OCI-LY3 (cell line): Measurements from ENCODE around the gene ZDHHC16.
A peak's percentile ranks its signal among the peaks of the same experiment; 100 is the strongest.

ENCODE experiments used
- H2AFZ ChIP-seq: fragments of 200-600, 300-600 bp; shearing (Covaris generic); 2 replicates; pipeline ENCODE4 v1.6.0; 2014; ENCODE audit warnings: antibody characterized with exemption, low read depth, low read length
- H3K27ac ChIP-seq: fragments of 200-600, 300-600 bp; sonication (generic); 2 replicates; pipeline ENCODE4 v1.5.1; 2014; ENCODE audit warnings: mild to moderate bottlenecking, low read length, moderate library complexity, mixed read lengths
- H3K27me3 ChIP-seq: fragments of 200-600, 300-600 bp; sonication (generic); 2 replicates; pipeline ENCODE4 v1.6.1; 2014; ENCODE audit warnings: low read depth, low read length, mixed read lengths
- H3K36me3 ChIP-seq: fragments of 200-600, 300-600 bp; sonication (generic); replicated peaks from 2 replicates; pipeline ENCODE3; 2014; ENCODE audit warnings: low read depth, low read length, mixed read lengths
- H3K4me1 ChIP-seq: fragments of 300-600, 200-600 bp; sonication (generic); 2 replicates; pipeline ENCODE4 v1.6.1; 2014; ENCODE audit warnings: low read length, mixed read lengths
- H3K4me2 ChIP-seq: fragments of 200-600, 300-600 bp; sonication (generic); 2 replicates; pipeline ENCODE4 v1.6.1; 2014; ENCODE audit warnings: low read length, mixed read lengths
- H3K4me3 ChIP-seq: fragments of 300-600, 200-600 bp; sonication (generic); 2 replicates; pipeline ENCODE4 v1.5.1; 2014; ENCODE audit warnings: antibody characterized with exemption, mild to moderate bottlenecking, low read length, moderate library complexity
- H3K79me2 ChIP-seq: fragments of 300-600, 200-600 bp; shearing (Covaris generic); 2 replicates; pipeline ENCODE4 v1.6.1; 2014; ENCODE audit warnings: mild to moderate bottlenecking, low read length, mixed read lengths
- H3K9ac ChIP-seq: fragments of 300-600, 200-600 bp; shearing (Covaris generic); 2 replicates; pipeline ENCODE4 v1.6.0; 2014; ENCODE audit warnings: mild to moderate bottlenecking, low read length, moderate library complexity
- H3K9me3 ChIP-seq: fragments of 200-600, 300-600 bp; shearing (Covaris generic); 2 replicates; pipeline ENCODE4 v1.6.1; 2014; ENCODE audit warnings: low read length, mixed read lengths; ENCODE audit not compliant: insufficient read depth
- H4K20me1 ChIP-seq: fragments of 200-600, 300-600 bp; sonication (generic); 2 replicates; pipeline ENCODE4 v1.6.1; 2016; ENCODE audit warnings: low read length, mixed read lengths; ENCODE audit not compliant: insufficient read depth
- CTCF ChIP-seq: fragments of 200-600, 300-600 bp; sonication (generic); IDR thresholded peaks from 2 replicates; pipeline ENCODE4 v1.5.1; 2014; ENCODE audit warnings: antibody characterized with exemption, low read length, low read depth
- EZH2phosphoT487 ChIP-seq: fragments of 200-600 bp; shearing (Covaris generic); IDR thresholded peaks from 2 replicates; pipeline ENCODE4 v1.6.1; 2018; ENCODE audit warnings: antibody characterized with exemption, mixed run types, low read depth

Gene ZDHHC16

DNA sequence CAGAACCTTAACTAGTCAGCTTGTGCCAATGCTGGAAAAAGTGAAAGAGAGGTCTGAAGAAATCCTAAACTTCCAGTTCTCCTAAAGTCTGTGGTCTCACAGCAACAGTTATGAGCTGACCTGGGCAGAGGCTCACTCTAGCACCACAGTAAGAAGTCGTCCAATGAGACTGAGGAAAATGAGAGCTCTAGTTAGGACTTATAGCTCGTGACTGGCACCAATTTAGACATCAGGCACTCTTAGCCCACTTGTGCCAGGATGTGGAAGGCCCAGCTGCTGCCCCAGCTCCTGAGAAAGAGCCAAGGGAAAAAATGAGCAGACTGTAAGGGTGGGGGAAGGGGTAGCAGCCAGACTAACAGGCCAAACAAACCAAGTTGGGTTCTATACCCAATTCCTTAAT, 44.6 kb downstream of the ZDHHC16 start:
- Histone ChIP-seq H3K9me3 (no peaks in the 10 kb centered on the region), H3K27me3 (no peaks in the 10 kb centered on the region), H3K27ac (no peak overlapping the region), H4K20me1 (peaks cover 14% of the 10 kb centered on the region; the same call in 1 of the 2 replicates), H3K4me1 (no peaks in the 10 kb centered on the region), H3K36me3 (no peaks in the 10 kb centered on the region), H3K79me2 (peaks cover 85% of the 10 kb centered on the region), H2AFZ (no peak overlapping the region), H3K4me3 (no peak overlapping the region), H3K9ac (no peak overlapping the region), H3K4me2 (no peak overlapping the region)
- TF ChIP-seq EZH2phosphoT487 (no peak), CTCF (no peak)

- Histone ChIP-seq H3K4me2 (no peak overlapping the region), H3K9me3 (no peaks in the 10 kb centered on the region), H3K9ac (no peak overlapping the region), H3K4me3 (no peak overlapping the region), H4K20me1 (peaks cover 20% of the 10 kb centered on the region; the same call in 1 of the 2 replicates), H2AFZ (no peak overlapping the region), H3K79me2 (peaks cover 86% of the 10 kb centered on the region), H3K36me3 (no peaks in the 10 kb centered on the region), H3K27ac (no peak overlapping the region), H3K27me3 (no peaks in the 10 kb centered on the region), H3K4me1 (peaks cover 5% of the 10 kb centered on the region; the same call in 1 of the 2 replicates)
- TF ChIP-seq CTCF (no peak), EZH2phosphoT487 (no peak)
Observed at GRCh38 chr10:97494151-97494550, 48.2 kb downstream of the ZDHHC16 start.

DNA sequence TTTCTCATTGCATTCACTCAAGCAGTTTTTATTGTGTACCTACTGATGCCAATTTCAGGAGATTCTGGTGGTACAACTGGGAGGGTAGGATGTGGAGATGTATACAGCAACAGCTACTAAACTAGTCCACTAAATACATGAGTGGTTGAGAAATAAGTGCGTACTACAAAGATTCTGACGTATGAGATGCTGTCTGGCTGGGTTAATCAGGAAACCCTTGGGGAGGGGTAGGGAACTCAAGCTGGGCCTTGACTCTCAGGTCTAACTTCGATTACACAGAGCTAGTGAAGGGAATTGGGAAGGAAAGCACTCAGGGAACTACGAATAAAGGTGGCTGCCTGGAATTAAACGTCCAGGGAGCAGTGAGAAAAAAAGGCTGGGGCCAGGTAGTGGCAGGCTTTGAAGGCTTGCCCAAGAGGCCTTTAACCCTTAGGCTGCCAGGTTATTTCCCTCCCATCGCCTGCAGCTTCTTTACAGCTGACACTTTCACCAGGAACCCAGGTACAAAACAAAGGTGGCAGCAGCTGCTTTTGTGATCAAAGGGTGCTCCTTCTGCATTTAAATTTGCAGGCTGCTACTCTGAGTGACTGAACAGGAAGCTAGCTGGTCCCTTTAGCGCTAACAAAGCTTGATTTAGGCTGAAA, 49.0 kb downstream of the ZDHHC16 start:
- TF ChIP-seq EZH2phosphoT487 (no peak), CTCF (no peak)
- H3K36me3 ChIP-seq, result no peaks in the 10 kb centered on the region
- peaks cover 20% of the 10 kb centered on the region; the same call in 1 of the 2 replicates for H4K20me1 ChIP-seq
- H3K9ac ChIP-seq, result no peak overlapping the region
- no peaks in the 10 kb centered on the region for H3K27me3 ChIP-seq
- no peak overlapping the region for H3K4me3 ChIP-seq
- H2AFZ ChIP-seq, result no peak overlapping the region
- no peak overlapping the region for H3K27ac ChIP-seq
- H3K4me1 ChIP-seq, result peaks cover 5% of the 10 kb centered on the region; the same call in 1 of the 2 replicates
- H3K4me2 ChIP-seq, result no peak overlapping the region
- H3K9me3 ChIP-seq, result no peaks in the 10 kb centered on the region
- H3K79me2 ChIP-seq, result peaks cover 78% of the 10 kb centered on the region

- peaks cover 5% of the 10 kb centered on the region; the same call in 1 of the 2 replicates for H3K4me1 ChIP-seq
- H3K27me3 ChIP-seq, result no peaks in the 10 kb centered on the region
- TF ChIP-seq CTCF (no peak), EZH2phosphoT487 (no peak)
- H3K27ac ChIP-seq, result peak overlapping the region; percentile 78
- H3K4me3 ChIP-seq, result peak overlapping the region; percentile 99
- H3K9ac ChIP-seq, result peak overlapping the region; percentile 93
- H3K79me2 ChIP-seq, result peaks cover 56% of the 10 kb centered on the region
- H3K36me3 ChIP-seq, result no peaks in the 10 kb centered on the region
- no peaks in the 10 kb centered on the region for H3K9me3 ChIP-seq
- H3K4me2 ChIP-seq, result peak overlapping the region; percentile 68
- H2AFZ ChIP-seq, result peak overlapping the region; percentile 72
- peaks cover 10% of the 10 kb centered on the region; the same call in 1 of the 2 replicates for H4K20me1 ChIP-seq
Observed at GRCh38 chr10:97497572-97498075, 51.6 kb downstream of the ZDHHC16 start.
